HepG2 (cell line): Measurements from ENCODE around the gene MAGI1. TPM values are rescaled to one million over a fixed set of nuclear protein-coding genes. Genes with fewer than 3 reads are reported as not detected.

ENCODE experiments used
- BORCS8-MEF2B ChIP-seq: sonication (generic); formaldehyde crosslinking; IDR thresholded peaks from 2 replicates; pipeline ENCODE4 v1.8.0; 2022; ENCODE audit warnings: mild to moderate bottlenecking, missing genetic modification reagents
- KIAA2018 ChIP-seq: sonication (generic); formaldehyde crosslinking; IDR thresholded peaks from 2 replicates; pipeline ENCODE4 v1.5.0; 2020; ENCODE audit warnings: mild to moderate bottlenecking, missing genetic modification reagents, borderline replicate concordance
- MEF2D ChIP-seq: sonication (generic); formaldehyde crosslinking; IDR thresholded peaks from 2 replicates; pipeline ENCODE4 v1.5.1; 2020; ENCODE audit warnings: mild to moderate bottlenecking, missing genetic modification reagents
- NAIF1 ChIP-seq: sonication (generic); formaldehyde crosslinking; IDR thresholded peaks from 2 replicates; pipeline ENCODE4 v1.5.0; 2020; ENCODE audit warnings: mild to moderate bottlenecking, missing genetic modification reagents, borderline replicate concordance
- SSRP1 ChIP-seq: IDR thresholded peaks from 2 replicates; pipeline ENCODE4 v1.6.1; 2016; ENCODE audit warnings: control low read depth
- ZNF710 ChIP-seq: sonication (generic); formaldehyde crosslinking; IDR thresholded peaks from 2 replicates; pipeline ENCODE4 v1.5.0; 2020; ENCODE audit warnings: mild to moderate bottlenecking, missing genetic modification reagents, borderline replicate concordance
- polyA plus RNA-seq, 8 experiments: library from polyadenylated mRNA; depleted of rRNA in 3 of 8; stranded (reverse) in 7 of 8; unstranded in 1 of 8; fragments of >200 nt; fragmentation: Illumina TruSeq in 4 of 8; extraction: Trizol in 4 of 8; gene quantifications; 2 replicates each; pipeline versions ENCODE4 v1.2.1 to v1.2.3, GENCODE V29; 2011 to 2016; ENCODE audit warnings: low read depth in 4 of 8, missing spikeins in 1 of 8, mixed read lengths in 1 of 8; ENCODE audit not compliant: insufficient read depth in 1 of 8
- total RNA-seq, 5 experiments: library from RNA; depleted of rRNA; stranded (reverse); fragments of >200 nt; fragmentation: Illumina TruSeq; extraction: Trizol; gene quantifications; 2 replicates each; pipeline ENCODE4 v1.2.3, GENCODE V29; 2016; ENCODE audit warnings: low read depth in 1 of 5

Gene MAGI1
- total and polyA plus RNA-seq, 2 of the 13 experiments (the other 11 are each of a cell fraction or from before 2014, with no cell fraction given), result 22.2 to 26.0 TPM

GRCh38 chr3:66038384-66038725 is 363 bp downstream of the MAGI1 start (continued):
- TF ChIP-seq ZNF710 (CRISPR knock-in tag) (peak; percentile 50; the same call in 1 of the 2 replicates), MEF2D (no peak), BORCS8-MEF2B (CRISPR knock-in tag) (no peak), KIAA2018 (CRISPR knock-in tag) (no peak), SSRP1 (CRISPR knock-in tag) (no peak), NAIF1 (CRISPR knock-in tag) (0 out of 2 replicates have a peak, but pooled peaks have one; percentile 63)
